Measurements from ENCODE around the gene SLCO1C1.
A peak's percentile ranks its signal among the peaks of the same experiment; 100 is the strongest.
"Not testable (repeated sequence)": the region's sequence is repeated elsewhere in the genome, so short reads cannot be mapped to it uniquely, and the experiment has no call there.

SLCO1C1 gene, protein sequence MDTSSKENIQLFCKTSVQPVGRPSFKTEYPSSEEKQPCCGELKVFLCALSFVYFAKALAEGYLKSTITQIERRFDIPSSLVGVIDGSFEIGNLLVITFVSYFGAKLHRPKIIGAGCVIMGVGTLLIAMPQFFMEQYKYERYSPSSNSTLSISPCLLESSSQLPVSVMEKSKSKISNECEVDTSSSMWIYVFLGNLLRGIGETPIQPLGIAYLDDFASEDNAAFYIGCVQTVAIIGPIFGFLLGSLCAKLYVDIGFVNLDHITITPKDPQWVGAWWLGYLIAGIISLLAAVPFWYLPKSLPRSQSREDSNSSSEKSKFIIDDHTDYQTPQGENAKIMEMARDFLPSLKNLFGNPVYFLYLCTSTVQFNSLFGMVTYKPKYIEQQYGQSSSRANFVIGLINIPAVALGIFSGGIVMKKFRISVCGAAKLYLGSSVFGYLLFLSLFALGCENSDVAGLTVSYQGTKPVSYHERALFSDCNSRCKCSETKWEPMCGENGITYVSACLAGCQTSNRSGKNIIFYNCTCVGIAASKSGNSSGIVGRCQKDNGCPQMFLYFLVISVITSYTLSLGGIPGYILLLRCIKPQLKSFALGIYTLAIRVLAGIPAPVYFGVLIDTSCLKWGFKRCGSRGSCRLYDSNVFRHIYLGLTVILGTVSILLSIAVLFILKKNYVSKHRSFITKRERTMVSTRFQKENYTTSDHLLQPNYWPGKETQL

DNA sequence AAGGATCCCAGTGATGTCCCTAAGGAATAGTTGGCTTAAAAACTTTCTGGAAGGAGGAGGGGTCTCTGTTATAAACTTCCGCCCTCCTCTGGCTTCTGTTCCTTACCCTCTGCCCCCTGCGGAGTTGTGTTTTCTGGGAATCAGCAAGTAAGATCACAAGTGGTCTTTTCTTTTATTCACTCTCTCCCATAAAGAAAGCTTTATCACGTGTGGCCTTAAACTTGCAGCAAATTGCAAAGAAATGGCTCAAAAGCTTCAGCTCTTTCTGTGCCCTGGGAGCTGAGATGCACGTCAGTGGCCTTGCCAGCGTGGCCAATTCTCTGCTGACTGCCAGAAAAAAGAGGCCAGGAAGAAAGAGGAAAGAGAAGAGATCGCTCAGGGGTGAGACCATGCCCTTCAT is at the start of gene SLCO1C1:
TSS of gene SLCO1C1 (plus strand) at position 101 of the 400 bp plus-strand sequence. CDS start 4,245 bp downstream, outside the sequence.
- DNase-seq = no peak

DNA sequence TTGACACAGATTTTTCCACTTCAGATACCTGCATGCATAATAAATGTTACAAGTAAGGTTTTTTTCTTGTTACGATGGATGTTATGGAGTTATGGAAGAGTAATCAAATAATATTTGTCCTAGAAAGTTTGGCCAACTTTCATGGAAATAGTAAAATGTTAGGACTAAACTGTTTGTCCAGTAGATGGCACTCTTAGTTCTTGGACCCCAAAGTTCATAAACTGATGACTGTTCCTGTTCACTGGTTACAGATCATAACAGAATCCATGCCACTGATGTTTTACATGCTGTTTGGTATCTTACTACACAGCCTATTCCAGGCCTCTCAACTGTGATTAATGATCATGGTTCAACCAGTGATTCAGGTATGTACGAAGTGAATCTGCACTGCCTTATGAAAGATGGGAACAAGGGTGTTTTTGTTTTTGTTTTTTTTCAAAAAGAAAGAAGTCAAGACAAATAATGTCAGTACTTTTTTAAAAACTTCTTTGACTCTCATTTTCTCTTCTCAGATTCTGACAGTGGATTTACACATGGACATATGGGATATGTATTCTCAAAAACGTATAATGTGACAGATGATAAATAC is 48.8 kb upstream of the SLCO1C1 start:
- peak; percentile 88 for DNase-seq

DNA sequence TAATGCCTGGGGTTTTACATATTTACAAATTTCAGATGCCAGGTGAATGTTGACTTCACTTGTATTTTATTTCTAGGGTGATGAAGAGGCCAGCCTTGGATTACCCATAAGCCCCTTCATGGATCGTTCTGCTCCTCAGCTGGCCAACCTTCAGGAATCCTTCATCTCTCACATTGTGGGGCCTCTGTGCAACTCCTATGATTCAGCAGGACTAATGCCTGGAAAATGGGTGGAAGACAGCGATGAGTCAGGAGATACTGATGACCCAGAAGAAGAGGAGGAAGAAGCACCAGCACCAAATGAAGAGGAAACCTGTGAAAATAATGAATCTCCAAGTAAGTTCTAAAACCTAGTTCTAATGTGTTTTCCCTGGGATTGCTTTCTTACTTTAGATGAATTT is 41.3 kb upstream of the SLCO1C1 start:
- DNase-seq = no peak

DNA sequence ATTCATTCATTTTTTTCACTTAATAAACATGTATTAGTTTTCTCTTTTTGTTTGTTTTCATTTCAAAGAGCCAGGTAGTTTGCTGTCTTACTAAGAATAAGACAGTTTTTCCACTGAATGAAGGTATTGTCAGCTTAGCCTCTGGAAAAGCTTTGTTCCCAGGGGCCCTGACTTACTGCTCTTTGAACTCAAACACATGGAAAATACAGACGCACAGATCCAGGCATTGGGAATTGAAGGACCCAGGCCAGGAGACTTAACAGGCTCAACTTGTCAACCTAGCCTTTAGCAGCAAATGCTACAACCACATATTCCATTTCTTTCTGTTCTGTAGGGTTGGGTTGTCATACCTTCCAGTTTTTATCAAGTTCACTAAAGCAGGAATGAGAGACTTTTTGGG is 38.5 kb upstream of the SLCO1C1 start:
- no peak for DNase-seq

DNA sequence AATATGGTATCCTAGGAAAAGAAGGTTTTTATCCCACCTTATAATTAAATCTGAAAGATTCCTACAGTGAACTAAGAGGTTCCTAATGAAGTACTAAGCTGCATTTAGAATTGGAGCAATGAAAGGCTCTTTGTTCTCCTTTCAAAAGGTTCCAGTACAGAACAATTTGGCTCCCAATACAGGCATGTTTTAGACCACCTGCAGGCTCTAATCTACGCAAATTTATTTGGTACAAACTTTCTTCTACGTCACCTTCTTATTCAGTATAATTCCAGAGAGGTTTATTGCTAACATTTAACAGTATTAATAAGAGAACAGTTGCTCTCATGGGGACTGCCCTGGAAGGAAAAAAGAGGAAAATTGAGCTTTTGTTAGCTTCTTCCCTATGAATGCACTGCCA is 37.6 kb upstream of the SLCO1C1 start:
- DNase-seq = no peak

DNA sequence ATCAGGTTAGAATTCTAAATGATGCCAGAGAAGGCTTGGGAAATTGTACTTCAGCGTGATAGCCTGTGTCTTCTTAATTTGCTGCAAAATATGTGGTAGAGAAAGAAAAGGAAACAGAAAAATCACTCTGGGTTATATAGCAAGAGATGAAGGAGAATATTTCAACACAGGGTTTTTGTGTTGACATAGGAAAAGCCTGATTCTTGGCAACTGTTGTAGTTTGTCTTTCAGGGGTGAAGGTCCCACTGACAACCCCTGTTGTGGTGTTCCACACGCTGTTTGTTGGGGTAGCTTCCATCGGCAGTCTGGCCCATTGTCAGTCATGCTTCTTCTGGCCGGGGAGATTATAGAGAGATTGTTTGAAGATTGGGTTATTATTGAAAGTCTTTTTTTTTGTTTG is 13.8 kb upstream of the SLCO1C1 start:
- DNase-seq = peak; percentile 55

DNA sequence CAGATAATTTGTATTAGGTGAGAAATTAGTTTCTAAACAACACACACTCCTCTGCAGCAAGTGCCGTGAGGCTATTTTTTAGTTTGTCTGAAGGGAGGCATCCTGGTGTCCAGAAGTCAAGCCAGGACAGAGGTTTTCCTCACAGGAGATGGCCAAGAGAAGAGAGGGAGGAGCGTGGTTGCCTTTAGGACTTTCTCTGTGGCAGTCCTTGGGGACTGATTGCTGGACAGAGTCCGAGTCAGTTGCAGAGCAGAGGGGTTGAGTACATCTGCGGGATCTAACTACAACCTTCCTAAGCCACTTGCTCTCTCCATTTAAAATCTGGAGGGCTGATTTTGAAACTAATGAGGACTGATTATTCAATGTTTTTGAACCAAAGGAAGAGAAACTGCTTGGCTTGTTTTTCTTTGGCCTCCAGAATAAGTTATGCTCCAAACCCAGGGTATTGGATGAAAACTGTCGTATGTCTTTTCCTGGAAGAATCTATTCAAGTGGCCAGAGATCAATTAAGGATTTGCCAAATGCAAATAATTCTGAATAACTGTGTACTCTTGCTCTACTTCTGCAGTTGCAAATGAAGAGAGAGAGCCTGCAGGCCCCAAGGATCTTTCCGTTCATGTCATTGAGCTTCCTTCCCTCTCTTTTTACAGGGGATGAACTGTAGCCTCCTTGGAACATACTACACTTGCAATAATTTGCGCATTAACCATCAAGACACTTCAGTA is 1.2 kb downstream of the SLCO1C1 start:
- DNase-seq = no peak

DNA sequence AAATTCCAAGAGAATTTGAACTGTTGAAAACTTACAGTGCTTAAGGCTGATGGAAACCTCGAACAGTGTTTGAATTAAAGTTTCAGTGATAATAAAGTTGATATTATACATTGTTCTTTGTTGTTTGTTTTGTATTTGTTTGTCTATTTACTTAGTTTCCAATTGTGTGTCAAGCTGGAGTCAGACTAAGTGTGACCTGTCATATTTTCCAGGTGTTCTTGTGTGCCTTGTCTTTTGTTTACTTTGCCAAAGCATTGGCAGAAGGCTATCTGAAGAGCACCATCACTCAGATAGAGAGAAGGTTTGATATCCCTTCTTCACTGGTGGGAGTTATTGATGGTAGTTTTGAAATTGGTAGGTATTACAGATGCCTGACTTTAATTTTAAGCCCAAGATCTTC is 6.0 kb downstream of the SLCO1C1 start:
- DNase-seq = peak; percentile 96

DNA sequence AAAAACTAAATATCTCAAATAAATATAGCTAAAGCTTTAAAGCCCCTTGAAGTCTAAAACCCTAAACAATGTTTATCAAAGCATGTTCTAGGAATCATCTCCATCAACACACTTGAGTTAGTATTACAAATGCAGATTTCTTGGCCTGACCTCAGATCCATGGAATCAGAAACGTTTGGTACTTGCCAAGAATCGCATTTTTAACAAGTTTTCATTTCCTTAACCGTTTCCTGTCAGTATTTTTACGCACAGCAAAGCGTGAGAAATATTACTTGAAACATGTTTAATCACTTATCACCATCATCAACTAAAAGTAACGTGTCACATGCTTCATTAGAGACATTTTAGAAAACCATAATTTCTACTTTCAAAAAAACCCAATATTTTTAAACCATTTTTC is 9.7 kb downstream of the SLCO1C1 start:
- no peak for DNase-seq

DNA sequence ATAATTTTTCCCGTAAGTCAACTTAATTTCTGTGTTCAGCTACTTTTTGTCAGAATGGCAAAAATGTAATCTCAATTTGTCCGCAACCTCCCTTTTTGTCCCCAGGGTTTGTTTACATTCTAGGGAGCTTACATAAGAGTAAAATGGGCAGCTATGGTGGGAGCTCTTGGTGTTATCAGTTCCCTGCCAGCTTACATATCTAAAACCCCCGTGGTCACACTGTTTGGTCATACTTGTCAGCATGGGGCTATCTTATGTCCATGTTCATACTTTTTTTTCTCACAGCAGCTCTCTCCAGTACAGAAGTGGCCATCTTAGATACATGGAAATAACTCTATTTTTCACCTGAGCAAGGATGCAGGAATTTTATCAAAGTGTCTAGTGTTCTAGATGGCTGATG is 16.7 kb downstream of the SLCO1C1 start:
- no peak for DNase-seq

DNA sequence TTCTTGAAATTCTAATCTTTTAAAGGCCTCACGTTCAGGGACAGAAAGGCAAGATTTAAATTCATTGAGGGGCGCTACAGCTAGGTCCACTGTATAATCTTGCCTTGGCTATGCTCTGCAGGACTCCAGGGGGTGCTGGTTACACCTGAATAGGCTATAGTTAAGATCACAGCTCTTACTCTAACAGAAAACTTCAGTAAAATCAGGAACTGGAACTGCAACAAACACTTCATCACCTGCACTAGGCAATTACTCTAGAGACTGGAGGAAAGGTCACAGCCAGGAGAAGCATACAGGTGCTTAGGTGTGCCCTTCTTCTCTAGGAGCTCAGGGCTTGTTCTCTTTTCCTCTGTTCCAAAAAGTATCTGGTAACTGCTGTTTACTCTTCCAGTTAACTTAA is 20.9 kb downstream of the SLCO1C1 start:
- DNase-seq = peak; percentile 85

DNA sequence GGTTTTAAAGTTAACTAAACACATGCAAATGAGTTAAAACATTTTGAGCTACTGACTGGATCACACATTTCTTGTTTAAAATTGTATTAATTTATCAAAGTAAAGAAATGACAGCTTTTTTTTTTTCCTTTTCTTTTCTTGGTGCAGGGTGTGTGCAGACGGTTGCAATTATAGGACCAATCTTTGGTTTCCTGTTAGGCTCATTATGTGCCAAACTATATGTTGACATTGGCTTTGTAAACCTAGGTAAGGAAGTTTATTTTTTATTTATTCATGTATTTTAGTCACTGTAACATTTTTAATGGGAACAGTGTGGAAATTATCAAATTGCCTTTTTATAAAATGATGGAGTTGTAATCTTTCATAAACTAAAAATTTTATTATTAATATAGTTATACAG is 21.9 kb downstream of the SLCO1C1 start:
- peak; percentile 19 for DNase-seq

DNA sequence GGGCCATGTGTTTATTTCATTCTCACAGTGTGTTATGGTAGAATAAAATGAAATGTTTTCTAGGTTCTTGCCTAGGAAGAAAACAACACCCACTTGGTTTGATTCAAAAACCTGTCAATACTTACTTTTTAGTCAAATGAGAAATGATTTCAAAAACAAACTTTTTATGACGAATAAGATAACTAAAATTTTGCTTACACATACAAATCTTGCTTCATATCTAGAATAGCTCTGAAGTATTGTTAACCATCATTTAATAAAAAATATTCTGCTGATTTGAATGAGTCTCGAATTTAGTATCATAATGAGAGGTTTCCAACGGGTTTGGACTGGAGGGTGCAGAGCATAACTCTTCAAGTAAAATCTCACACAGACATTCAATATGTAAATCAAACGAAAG is 23.2 kb downstream of the SLCO1C1 start:
- no peak for DNase-seq

DNA sequence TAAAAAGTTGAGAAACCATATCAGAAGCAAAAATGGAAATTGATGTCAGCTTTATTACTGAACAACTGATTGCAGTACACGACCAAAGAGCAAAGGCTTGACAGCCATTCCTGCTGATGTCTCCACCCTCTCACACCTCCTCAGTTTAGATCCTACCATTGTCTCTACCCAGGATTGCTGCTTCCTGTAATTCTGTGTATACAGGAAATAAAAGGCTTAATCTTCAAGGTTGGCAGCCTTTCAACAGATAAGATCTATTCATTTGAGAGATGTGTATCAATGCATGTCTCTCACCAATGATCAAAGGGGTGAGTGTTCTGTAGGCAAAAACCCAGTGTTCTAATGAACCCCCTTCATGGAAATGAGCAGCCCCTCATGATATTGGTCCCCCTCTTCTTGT is 27.0 kb downstream of the SLCO1C1 start:
- peak; percentile 68 for DNase-seq

DNA sequence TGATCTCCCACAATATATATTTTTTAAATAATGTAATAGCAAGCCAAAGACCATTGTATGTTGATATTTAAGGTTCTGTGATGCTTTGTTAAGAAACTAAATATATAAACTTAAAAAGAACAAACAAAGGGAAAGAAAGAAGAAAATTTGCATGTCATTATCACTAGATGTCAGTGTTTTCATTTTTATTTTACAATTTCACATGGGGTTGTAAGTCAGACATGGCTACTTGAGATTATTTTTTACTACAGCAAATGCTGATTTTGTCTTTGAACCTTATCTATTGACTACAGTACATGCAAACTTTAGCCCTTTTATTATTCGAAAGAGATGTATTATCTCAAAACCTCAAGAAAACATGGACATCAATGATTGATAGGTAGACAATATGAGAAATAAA is 36.1 kb downstream of the SLCO1C1 start:
- no peak for DNase-seq

DNA sequence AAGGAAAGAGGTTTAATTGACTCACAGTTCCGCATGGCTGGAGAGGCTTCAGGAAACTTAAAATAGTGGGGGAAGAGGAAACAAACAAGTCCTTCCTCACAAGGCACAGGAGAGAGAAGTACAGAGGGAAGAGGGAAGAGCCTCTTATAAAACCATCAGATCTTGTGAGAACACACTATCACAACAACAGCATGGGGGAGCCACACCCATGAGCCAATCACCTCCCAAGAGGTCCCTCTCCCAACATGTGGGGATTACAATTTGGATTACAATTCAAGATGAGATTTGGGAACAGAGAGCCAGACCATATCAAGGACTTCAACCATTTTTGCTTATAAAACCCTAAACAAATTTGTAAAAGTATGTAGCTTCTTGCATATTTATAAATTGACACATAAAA is 45.8 kb downstream of the SLCO1C1 start:
- DNase-seq = no peak

DNA sequence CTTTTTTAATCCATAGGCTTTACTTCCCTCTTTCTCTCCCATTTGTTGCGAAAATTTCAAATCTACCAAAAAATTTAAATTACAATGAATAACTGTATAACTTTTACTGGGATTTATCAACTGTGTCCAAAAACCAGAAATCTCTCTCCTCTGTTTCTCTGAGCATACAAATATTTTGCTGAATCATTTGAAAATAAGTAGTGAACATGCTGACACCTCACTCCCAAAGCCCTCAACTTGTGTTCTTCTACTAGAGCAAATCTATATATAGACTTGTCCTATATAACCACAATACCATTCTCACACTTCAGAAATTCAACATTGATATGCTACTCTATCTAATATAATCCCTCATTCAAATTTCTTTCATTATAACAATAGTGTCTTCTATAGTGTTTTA is 53.1 kb downstream of the SLCO1C1 start:
- DNase-seq = no peak

DNA sequence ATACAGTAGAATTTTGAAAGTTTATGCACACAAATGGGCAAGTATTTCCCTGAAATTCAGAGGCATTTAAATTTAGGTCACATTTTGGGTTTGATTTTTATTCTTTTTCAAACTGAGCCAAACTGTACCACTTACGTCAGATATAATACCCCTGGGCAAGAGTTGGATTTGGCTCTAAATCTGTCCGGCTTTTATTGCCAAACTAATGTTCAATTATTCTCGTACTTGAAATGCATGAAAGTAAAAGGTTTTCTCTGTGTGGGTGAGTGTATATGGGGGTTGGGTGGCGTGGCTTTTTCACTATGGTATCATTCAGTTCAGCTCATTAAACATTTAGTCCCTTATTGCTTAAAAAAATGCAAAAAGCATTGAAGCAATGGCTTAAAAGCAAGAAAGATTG is 55.9 kb downstream of the SLCO1C1 start:
- DNase-seq = no peak

DNA sequence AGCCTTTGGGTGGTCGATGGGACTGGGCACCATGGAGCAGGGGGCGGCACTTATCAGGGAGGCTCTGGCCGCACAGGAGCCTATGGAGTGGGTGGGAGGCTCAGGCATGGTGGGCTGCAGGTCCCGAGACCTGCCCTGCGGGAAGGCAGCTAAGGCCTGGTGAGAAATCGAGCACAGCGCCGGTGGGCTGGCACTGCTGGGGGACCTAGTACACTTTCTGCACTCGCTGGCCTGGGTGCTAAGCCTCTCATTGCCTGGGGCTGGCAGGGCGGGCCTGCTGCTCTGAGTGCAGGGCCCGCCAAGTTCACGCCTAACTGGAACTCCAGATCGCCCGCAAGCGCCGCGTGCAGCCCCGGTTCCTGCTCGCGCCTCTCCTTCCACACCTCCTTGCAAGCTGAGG is 82.3 kb downstream of the SLCO1C1 start:
- DNase-seq = no peak

DNA sequence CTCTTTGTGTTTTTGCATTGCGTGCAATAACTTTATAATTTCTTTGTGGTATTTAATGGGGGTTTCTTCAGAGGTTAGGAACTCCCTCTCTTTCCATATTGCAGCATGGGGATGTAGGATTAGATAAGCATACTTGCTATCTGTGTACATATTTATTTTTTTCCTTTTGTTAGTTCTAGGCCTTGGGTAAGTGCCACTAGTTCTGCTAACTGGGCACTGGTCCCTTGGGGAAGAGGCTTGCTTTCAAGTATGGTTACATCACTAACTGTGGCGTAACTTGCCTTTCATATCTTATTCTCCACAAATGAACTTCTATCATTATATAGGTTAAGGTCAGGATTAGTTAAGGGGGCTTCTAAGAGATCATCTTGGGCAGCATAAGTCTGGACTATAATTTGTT is 83.8 kb downstream of the SLCO1C1 start:
- peak; percentile 89 for DNase-seq

DNA sequence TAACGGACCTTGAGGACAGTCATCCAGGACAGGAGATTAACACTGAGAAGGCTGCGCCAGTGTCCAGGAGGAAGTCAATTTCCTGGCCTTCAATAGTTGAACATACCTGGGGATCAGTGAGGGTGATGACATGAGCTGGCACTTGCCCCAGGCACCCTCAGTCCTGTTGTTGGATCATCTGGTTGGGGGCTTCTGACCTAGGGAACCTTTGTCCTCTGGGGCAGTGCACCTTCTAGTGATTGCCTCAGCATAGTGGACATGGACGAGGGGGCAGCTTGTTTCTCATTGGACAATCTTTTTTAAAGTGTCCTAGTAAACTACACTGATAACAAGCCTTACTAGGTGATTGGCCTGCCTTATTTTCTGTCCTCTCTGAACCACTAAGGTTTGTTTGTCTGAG is 84.8 kb downstream of the SLCO1C1 start:
- DNase-seq = not testable (repeated sequence)

DNA sequence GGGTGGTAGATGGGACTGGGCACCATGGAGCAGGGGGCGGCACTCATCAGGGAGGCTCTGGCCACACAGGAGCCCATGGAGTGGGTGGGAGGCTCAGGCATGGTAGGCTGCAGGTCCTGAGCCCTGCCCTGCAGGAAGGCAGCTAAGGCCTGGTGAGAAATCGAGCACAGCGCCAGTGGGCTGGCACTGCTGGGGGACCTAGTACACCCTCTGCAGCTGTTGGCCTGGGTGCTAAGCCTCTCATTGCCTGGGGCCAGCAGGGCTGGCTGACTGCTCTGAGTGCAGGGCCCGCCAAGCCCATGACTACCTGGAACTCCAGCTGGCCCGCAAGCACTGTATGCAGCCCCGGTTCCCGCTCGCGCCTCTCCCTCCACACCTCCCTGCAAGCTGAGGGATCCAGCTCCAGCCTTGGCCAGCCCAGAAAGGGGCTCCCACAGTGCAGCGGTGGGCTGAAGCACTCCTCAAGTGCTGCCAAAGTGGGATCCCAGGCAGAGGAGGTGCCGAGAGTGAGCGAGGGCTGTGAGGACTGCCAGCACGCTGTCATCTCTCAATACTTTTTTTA is 88.7 kb downstream of the SLCO1C1 start:
- DNase-seq = not testable (repeated sequence)

DNA sequence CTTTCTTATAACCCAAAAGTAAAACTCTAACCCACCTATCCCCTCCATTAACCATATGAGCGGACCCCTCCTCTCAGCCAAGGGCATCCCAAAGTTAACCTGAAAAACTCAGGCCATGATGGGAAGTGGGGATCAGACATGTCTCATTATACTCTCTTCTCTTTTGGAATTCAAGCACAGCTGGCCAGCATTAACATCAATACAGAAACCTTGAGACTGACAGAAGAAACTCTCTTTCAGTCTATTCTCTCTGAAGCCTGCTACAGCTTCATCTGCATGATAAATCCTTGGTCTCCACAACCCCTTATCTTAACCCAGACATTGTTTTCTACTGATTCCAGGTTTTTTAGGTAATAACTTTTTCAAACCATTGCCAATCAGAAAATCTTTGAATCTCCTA is 97.8 kb downstream of the SLCO1C1 start:
- DNase-seq = no peak

Measured in DMS53 (cell line).